HepG2 (cell line): ENCODE measurements around the gene FAF2. TPM values are rescaled to one million over a fixed set of nuclear protein-coding genes. Genes with fewer than 3 reads are reported as not detected.

ENCODE experiments used
- ATAD3A ChIP-seq: sonication (generic); formaldehyde crosslinking; IDR thresholded peaks from 2 replicates; pipeline ENCODE4 v1.4.0; 2020; ENCODE audit warnings: missing genetic modification reagents
- CCAR2 ChIP-seq: fragments of 200-400 bp; formaldehyde crosslinking; optimal IDR thresholded peaks from 2 replicates; pipeline ENCODE3; 2018; ENCODE audit warnings: low read depth, mild to moderate bottlenecking, low read length, moderate library complexity
- DRAP1 ChIP-seq: IDR thresholded peaks from 2 replicates; pipeline ENCODE4 v1.6.1; 2016; ENCODE audit warnings: missing genetic modification reagents, missing compliant biosample characterization
- ELK4 ChIP-seq: sonication (generic); formaldehyde crosslinking; IDR thresholded peaks from 2 replicates; pipeline ENCODE4 v1.9.0; 2021; ENCODE audit warnings: missing genetic modification reagents, borderline replicate concordance
- FOXJ3 ChIP-seq: sonication (generic); formaldehyde crosslinking; IDR thresholded peaks from 2 replicates; pipeline ENCODE4 v1.4.0; 2020; ENCODE audit warnings: missing genetic modification reagents, mild to moderate bottlenecking, borderline replicate concordance
- GZF1 ChIP-seq: sonication (generic); formaldehyde crosslinking; IDR thresholded peaks from 2 replicates; pipeline ENCODE4 v1.5.1; 2020; ENCODE audit warnings: mild to moderate bottlenecking, missing genetic modification reagents
- POGZ ChIP-seq: sonication (generic); formaldehyde crosslinking; IDR thresholded peaks from 2 replicates; pipeline ENCODE4 v1.4.0; 2020; ENCODE audit warnings: mild to moderate bottlenecking, missing genetic modification reagents
- RAD21 ChIP-seq: fragments of 450-650 bp; formaldehyde crosslinking; IDR thresholded peaks from 2 replicates; pipeline ENCODE4 v1.5.0; 2020; ENCODE audit warnings: mild to moderate bottlenecking
- ZNF138 ChIP-seq: sonication (generic); formaldehyde crosslinking; IDR thresholded peaks from 2 replicates; pipeline ENCODE4 v1.5.0; 2020; ENCODE audit warnings: mild to moderate bottlenecking, low read depth, missing genetic modification reagents
- ZNF207 ChIP-seq: fragments of 450-650 bp; IDR thresholded peaks from 2 replicates; pipeline ENCODE4 v1.6.1; 2016; ENCODE audit warnings: antibody characterized with exemption, borderline replicate concordance
- ZNF260 ChIP-seq: sonication (generic); formaldehyde crosslinking; IDR thresholded peaks from 2 replicates; pipeline ENCODE4 v1.4.0; 2020; ENCODE audit warnings: missing genetic modification reagents, low read depth, mild to moderate bottlenecking, borderline replicate concordance
- ZNF556 ChIP-seq: sonication (generic); formaldehyde crosslinking; IDR thresholded peaks from 2 replicates; pipeline ENCODE4 v1.4.0; 2020; ENCODE audit warnings: mild to moderate bottlenecking, missing genetic modification reagents, borderline replicate concordance
- ZNF570 ChIP-seq: sonication (generic); formaldehyde crosslinking; IDR thresholded peaks from 2 replicates; pipeline ENCODE4 v1.4.0; 2020; ENCODE audit warnings: mild to moderate bottlenecking, missing genetic modification reagents, borderline replicate concordance
- ZNF768 ChIP-seq: sonication (generic); formaldehyde crosslinking; IDR thresholded peaks from 2 replicates; pipeline ENCODE4 v1.4.0; 2020; ENCODE audit warnings: missing genetic modification reagents
- ZNF891 ChIP-seq: sonication (generic); formaldehyde crosslinking; IDR thresholded peaks from 2 replicates; pipeline ENCODE4 v1.5.0; 2020; ENCODE audit warnings: mild to moderate bottlenecking, missing genetic modification reagents
- polyA plus RNA-seq, 8 experiments: library from polyadenylated mRNA; depleted of rRNA in 3 of 8; stranded (reverse) in 7 of 8; unstranded in 1 of 8; fragments of >200 nt; fragmentation: Illumina TruSeq in 4 of 8; extraction: Trizol in 4 of 8; gene quantifications; 2 replicates each; pipeline versions ENCODE4 v1.2.1 to v1.2.3, GENCODE V29; 2011 to 2016; ENCODE audit warnings: low read depth in 4 of 8, missing spikeins in 1 of 8, mixed read lengths in 1 of 8; ENCODE audit not compliant: insufficient read depth in 1 of 8
- total RNA-seq, 5 experiments: library from RNA; depleted of rRNA; stranded (reverse); fragments of >200 nt; fragmentation: Illumina TruSeq; extraction: Trizol; gene quantifications; 2 replicates each; pipeline ENCODE4 v1.2.3, GENCODE V29; 2016; ENCODE audit warnings: low read depth in 1 of 5
- TF ChIP-seq, protein P1 (sequence below): sonication (generic); formaldehyde crosslinking; IDR thresholded peaks from 2 replicates; pipeline ENCODE4 v1.5.1; 2020; ENCODE audit warnings: missing genetic modification reagents, mild to moderate bottlenecking, borderline replicate concordance
- TF ChIP-seq, protein P2 (sequence below), 2 experiments: IDR thresholded peaks; 2 replicates each; pipeline ENCODE4 v1.6.1; 2011 to 2012; ENCODE audit warnings: low read length in 2 of 2, borderline replicate concordance in 1 of 2, low read depth in 1 of 2, mild to moderate bottlenecking in 1 of 2, moderate library complexity in 1 of 2
- TF ChIP-seq, protein P3 (sequence below): sonication (generic); formaldehyde crosslinking; IDR thresholded peaks from 2 replicates; pipeline ENCODE4 v1.4.0; 2020; ENCODE audit warnings: missing genetic modification reagents

FAF2 gene
- total and polyA plus RNA-seq, 2 of the 13 experiments (the other 11 are each of a cell fraction or from before 2014, with no cell fraction given): 27.8 to 34.3 TPM

- TF ChIP-seq, protein P1, sequence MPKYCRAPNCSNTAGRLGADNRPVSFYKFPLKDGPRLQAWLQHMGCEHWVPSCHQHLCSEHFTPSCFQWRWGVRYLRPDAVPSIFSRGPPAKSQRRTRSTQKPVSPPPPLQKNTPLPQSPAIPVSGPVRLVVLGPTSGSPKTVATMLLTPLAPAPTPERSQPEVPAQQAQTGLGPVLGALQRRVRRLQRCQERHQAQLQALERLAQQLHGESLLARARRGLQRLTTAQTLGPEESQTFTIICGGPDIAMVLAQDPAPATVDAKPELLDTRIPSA (CRISPR knock-in tag): no peak
- TF ChIP-seq FOXJ3 (CRISPR knock-in tag) (no peak), ZNF891 (0 out of 2 replicates have a peak, but pooled peaks have one; percentile 19), GZF1 (CRISPR knock-in tag) (no peak), ZNF768 (CRISPR knock-in tag) (peak; percentile 32; the same call in 1 of the 2 replicates), ZNF570 (CRISPR knock-in tag) (no peak), ZNF260 (no peak), ZNF556 (CRISPR knock-in tag) (no peak), DRAP1 (CRISPR knock-in tag) (no peak), RAD21 (peak; percentile 56), ZNF138 (no peak), ZNF207 (no peak), CCAR2 (no peak), POGZ (CRISPR knock-in tag) (no peak), ATAD3A (CRISPR knock-in tag) (no peak), ELK4 (CRISPR knock-in tag) (no peak)
- TF ChIP-seq, protein P2, sequence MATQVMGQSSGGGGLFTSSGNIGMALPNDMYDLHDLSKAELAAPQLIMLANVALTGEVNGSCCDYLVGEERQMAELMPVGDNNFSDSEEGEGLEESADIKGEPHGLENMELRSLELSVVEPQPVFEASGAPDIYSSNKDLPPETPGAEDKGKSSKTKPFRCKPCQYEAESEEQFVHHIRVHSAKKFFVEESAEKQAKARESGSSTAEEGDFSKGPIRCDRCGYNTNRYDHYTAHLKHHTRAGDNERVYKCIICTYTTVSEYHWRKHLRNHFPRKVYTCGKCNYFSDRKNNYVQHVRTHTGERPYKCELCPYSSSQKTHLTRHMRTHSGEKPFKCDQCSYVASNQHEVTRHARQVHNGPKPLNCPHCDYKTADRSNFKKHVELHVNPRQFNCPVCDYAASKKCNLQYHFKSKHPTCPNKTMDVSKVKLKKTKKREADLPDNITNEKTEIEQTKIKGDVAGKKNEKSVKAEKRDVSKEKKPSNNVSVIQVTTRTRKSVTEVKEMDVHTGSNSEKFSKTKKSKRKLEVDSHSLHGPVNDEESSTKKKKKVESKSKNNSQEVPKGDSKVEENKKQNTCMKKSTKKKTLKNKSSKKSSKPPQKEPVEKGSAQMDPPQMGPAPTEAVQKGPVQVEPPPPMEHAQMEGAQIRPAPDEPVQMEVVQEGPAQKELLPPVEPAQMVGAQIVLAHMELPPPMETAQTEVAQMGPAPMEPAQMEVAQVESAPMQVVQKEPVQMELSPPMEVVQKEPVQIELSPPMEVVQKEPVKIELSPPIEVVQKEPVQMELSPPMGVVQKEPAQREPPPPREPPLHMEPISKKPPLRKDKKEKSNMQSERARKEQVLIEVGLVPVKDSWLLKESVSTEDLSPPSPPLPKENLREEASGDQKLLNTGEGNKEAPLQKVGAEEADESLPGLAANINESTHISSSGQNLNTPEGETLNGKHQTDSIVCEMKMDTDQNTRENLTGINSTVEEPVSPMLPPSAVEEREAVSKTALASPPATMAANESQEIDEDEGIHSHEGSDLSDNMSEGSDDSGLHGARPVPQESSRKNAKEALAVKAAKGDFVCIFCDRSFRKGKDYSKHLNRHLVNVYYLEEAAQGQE (IDR thresholded peaks at IDR 0.05; ENCODE audit: borderline replicate concordance in 1 of 2, low read depth in 1 of 2, low read length in 2 of 2): no peak
- TF ChIP-seq, protein P3, sequence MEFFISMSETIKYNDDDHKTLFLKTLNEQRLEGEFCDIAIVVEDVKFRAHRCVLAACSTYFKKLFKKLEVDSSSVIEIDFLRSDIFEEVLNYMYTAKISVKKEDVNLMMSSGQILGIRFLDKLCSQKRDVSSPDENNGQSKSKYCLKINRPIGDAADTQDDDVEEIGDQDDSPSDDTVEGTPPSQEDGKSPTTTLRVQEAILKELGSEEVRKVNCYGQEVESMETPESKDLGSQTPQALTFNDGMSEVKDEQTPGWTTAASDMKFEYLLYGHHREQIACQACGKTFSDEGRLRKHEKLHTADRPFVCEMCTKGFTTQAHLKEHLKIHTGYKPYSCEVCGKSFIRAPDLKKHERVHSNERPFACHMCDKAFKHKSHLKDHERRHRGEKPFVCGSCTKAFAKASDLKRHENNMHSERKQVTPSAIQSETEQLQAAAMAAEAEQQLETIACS (CRISPR knock-in tag): peak; percentile 42; the same call in 1 of the 2 replicates
These were observed 94.6 kb downstream of the FAF2 start (continued) for GRCh38 chr5:176542596-176543427.
